Fibroblast of skin of left biceps (primary cell): ENCODE results near the gene TMEM178B.
A peak's percentile ranks its signal among the peaks of the same experiment; 100 is the strongest.
"Not testable (repeated sequence)": the region's sequence is repeated elsewhere in the genome, so short reads cannot be mapped to it uniquely, and the experiment has no call there.

Source experiments
- DNase-seq, 2 experiments: peaks; one replicate each; pipeline ENCODE4 v3.0.0-alpha.2; 2013; ENCODE audit warnings: low read depth in 2 of 2

Gene TMEM178B

DNA sequence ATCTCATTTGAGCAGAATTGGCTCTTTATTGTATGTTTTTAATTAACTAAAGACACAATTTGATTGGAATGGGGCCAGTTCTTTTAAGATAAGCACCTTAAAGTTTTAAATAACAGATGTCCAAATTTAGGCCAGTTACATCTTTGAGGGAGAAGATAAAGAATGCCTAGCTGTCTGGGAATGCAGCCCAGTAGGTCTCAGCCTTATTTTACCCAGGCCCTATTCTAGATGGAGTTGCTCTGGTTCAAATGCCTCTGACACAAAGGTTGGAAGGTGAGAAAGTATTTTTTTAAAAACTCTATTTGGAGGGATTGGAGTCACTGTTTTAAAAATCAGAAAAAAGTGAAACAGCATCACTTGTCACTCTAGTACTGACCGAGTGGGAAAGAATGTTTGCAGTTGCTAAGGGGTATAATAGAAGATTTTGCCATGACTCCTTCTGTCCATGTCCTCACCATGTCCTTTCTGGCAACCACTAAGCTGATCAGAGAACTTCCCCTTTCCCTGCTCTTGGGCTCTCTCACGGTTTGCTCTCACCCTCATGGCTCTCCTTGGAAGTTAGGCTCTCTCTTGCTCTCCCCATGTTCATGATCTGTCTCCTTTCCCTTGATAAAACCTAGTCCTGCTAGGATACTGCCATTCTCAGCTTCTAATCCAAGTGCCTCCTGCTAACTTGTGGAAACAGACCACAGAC, 239.1 kb downstream of the TMEM178B start:
- no peak for DNase-seq

DNA sequence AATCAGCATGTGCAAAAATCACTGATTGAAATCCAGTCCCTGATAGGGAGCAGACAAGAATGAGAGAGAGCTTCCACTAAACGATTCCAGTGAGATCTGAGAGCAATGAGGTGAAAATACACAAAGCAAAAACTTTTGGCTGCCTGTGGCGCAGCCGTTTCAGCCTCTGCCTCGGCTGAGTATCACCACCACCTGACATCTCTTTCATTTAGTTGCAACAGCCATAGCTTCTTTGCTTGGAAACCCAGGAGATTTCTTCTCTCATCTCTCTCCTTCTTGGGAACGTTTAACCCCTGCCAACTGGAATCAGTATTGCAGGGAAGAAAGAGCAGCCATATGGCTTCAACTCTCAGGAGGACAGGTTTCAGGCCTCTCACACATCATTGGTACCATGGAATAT, 240.0 kb downstream of the TMEM178B start:
- no peak for DNase-seq

DNA sequence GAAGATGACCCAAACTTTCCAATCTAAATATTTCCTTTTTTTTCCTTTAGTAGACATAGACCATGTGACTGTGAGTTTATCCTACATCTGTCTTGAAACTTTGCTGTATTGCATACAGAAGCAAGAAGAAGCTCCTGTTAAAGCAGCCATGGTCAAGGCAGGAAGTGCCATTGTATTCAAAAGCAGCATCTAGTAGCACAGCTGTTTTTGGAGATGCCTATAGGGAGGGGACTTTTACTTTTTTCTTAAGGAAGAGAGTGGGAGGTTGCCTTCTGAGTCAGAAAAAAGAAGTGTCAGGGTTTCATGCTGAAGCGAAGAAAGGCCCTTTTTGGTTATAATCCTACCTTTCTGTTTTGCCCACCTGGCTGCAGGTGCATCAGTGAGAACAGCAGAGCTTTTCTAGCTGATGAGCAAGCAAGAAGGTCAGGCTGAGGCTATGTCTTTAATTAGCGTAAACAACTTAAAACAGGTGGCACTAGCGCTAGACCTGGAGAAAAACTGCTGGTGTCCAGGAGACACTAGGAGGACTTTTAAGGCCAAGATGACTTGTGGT, 243.2 kb downstream of the TMEM178B start:
- DNase-seq: no peak

- DNase-seq: no peak
Observed at GRCh38 chr7:141320287-141320686, 246.4 kb downstream of the TMEM178B start.

DNA sequence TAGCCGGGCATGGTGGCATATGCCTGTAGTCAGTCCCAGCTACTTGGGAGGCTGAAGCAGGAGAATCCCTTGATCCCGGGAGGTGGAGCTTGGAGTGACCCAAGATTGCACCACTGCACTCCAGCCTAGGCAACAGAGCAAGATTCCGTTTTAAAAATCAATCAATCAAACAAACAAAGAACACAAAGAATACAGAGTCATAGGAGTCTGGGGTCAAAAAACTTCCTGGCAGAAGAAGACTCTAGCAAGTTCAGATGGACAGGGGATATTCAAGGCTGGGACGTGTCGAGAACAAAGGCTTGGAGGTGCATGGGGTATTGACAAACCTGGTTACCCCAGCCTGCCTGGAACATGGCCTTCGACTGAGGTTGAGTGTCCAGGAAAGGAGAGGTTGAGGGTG, 248.5 kb downstream of the TMEM178B start:
- DNase-seq: no peak

DNA sequence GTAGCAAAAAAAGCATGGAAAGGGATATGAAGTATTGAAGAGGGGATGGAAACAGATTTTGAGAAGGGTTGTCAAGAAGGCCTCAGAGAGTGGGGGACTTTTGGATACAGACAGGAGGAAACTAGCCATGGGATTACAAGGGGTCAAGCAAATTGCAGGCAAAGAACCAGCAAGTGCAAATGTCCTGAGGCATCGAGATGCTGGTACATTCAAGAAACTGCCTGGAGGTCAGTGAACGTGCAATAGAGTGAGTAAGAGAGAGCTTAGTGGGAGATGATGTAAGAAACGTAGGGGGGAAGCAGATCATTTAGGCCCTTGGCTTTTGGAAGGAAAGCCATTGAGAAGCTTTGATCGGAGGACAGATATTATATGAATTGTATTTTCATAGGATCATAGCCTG, 250.0 kb downstream of the TMEM178B start:
- DNase-seq: no peak

DNA sequence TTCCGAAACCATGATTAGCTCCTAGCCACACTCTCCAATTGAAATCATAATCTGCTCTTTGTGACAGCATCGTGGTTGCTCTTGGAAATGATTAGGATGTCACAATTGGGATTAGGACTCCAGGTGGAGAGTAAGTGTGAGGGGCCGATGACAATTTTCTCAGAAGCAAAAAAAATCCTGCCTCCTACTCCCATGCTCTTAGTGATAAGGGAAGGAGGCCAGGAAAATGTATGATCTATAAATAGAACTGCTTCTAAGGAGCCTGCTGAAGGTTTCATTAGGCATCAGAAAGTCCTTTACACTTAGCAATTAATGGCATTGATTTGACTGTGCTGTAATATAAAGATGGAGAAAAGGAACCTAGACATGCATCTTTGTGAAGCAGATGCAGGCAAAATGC, 251.0 kb downstream of the TMEM178B start:
- no peak for DNase-seq

GRCh38 chr7:141325275-141325674, 251.4 kb downstream of the TMEM178B start:
- DNase-seq: no peak

GRCh38 chr7:141328290-141328689, 254.4 kb downstream of the TMEM178B start:
- no peak for DNase-seq

- DNase-seq: not testable (repeated sequence)
Observed at GRCh38 chr7:141330285-141330684, 256.4 kb downstream of the TMEM178B start.

GRCh38 chr7:141333459-141333858, 259.6 kb downstream of the TMEM178B start:
- DNase-seq: no peak

DNA sequence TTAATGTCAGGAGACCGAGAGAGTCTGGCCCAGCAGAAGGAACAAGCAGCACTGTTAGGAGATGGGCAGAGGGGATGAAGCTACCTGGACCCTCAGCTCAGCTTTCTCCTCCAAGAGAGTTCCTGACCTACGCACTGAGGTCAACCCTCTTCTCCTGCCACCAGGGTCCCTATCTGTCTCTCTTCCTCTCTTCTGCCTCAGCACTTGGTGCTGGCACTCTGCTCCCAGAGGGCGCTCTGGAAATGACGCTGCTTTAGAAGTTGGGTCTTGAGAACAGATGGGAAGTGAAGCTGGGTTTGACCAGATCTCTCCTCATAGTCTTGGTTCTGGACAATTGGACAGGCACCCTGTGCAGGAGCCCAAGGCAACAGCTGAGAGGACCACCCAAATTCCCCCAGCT, 261.3 kb downstream of the TMEM178B start:
- no peak for DNase-seq

DNA sequence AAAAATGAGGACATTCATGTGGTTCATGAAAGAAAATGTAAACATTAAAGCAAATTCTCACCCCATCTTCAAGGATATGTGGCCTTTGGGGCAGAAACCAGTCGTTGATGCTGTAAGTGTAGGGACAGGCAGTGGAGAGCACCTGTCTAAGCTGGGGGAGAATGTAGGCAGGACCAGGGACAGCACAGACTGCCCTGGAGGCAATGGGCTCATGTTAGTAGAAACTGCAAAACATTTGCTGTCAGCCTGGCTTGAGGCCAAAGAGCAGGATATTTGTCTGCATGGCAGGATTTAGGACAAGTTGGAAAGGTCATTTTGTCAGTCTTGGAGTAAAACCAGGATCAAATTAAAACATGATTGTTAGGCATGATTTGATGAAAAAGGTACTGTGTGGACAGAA, 265.7 kb downstream of the TMEM178B start:
- no peak for DNase-seq

- DNase-seq: no peak
Observed at GRCh38 chr7:141340991-141341390, 267.1 kb downstream of the TMEM178B start.

GRCh38 chr7:141342621-141343408, 269.0 kb downstream of the TMEM178B start:
- no peak for DNase-seq

- no peak for DNase-seq
Observed at GRCh38 chr7:141344153-141344935, 270.5 kb downstream of the TMEM178B start.

GRCh38 chr7:141348728-141349127, 274.9 kb downstream of the TMEM178B start:
- DNase-seq: no peak

GRCh38 chr7:141349338-141349737, 275.5 kb downstream of the TMEM178B start:
- no peak for DNase-seq

DNA sequence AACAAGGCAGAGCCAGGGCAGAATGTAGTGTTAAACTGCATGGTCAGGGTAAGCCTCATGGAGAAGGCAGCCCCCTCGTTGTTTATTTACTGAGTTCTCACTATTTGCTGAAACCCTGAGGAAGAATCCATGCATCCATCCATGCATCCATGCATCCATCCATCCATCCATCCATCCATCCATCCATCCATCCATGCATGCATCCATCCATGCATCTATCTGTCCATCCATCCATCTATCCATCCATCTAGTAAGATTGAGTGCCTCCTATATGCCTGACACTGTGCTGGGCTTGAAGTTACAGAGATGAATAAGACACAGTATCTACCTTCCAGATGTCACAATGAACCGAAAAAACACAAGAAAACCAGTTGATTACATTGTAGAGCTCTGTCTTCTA, 275.9 kb downstream of the TMEM178B start:
- DNase-seq: no peak

DNA sequence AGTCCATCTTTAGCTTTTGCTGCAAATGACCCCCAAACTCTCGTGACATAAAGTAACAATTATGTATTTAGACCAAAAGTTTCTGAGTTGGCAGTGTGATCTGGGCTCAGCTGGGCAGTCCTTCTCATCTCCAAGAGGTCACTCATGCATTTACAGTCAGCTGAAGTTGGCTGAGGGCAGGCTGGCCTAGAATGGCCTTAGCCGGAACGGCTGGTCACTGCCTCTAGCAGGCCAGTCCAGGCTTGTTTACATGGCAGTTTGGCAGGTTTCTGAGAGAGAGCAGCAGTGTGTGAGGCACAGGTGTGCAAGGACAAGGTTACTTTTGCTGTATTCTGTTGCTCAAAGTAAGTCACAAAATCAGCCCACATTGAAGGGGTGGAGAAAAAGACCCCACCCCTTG, 277.3 kb downstream of the TMEM178B start:
- DNase-seq: no peak

DNA sequence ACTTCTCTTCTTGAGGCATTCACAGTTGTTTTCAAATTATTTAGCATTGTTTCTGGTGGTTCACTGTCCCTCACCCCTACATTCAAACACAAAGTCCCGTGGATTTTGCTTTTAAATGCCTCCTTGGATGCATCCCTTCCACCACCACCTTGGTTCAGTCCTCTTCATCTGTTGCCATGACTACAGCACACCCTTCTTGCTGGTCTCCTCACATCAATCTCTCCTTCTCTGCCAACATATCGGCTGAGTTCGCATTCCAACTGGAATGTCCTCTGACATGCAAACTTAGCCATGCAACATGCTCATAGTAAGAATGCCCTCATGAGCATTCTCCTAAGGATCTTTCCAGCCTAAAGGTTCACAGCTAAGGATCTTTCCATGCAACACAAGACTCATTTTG, 279.1 kb downstream of the TMEM178B start:
- no peak for DNase-seq

DNA sequence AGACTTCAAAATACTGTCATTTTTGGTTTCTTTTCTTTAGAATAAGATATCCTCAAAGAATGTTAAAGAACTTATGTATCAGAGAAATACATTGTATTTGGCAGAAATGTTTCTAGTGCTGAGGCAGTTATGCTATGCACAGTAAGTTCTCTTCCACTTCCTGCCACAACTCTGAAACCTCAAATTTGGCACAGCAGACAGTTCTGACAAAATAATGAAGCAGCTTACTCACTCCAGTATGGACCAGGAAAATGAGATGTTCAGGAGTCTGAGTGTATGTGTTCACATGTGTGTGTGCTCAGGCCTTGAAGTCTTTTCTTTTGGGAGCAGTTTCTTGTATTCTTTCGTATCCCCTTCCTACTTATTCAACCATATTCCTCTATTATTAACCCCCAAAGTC, 280.4 kb downstream of the TMEM178B start:
- DNase-seq: peak; percentile 4 to 8
